ENCODE data around the gene GARIN5A. TPM values are rescaled to one million over a fixed set of nuclear protein-coding genes. Genes with fewer than 3 reads are reported as not detected.
"Not testable (repeated sequence)": the region's sequence is repeated elsewhere in the genome, so short reads cannot be mapped to it uniquely, and the experiment has no call there.

GARIN5A gene
- polyA plus RNA-seq, 1 donor: 5.5 TPM

DNA sequence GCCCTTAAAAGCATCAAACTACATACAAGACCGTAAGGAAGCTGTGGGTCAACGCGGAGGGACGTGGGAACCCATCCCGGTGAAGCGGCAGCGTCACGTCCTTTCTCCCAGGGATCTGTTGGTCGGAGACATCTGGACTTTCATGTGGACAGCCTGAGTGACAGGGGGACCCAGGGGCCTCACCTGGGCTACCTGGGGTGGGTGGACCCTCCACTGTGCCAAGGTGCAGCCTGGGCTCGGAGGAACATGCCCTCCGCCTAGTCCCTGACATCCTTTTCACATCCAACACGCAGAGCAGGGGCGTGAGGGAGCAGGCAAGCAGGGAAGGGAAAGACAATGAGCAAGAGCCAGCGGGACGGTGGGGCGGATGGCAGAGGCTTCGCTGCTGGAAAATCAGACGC, 13.8 kb upstream of the GARIN5A start:
- no peak for DNase-seq

- no peak for DNase-seq
These were observed 12.9 kb upstream of the GARIN5A start for GRCh38 chr19:50489461-50490011.

DNA sequence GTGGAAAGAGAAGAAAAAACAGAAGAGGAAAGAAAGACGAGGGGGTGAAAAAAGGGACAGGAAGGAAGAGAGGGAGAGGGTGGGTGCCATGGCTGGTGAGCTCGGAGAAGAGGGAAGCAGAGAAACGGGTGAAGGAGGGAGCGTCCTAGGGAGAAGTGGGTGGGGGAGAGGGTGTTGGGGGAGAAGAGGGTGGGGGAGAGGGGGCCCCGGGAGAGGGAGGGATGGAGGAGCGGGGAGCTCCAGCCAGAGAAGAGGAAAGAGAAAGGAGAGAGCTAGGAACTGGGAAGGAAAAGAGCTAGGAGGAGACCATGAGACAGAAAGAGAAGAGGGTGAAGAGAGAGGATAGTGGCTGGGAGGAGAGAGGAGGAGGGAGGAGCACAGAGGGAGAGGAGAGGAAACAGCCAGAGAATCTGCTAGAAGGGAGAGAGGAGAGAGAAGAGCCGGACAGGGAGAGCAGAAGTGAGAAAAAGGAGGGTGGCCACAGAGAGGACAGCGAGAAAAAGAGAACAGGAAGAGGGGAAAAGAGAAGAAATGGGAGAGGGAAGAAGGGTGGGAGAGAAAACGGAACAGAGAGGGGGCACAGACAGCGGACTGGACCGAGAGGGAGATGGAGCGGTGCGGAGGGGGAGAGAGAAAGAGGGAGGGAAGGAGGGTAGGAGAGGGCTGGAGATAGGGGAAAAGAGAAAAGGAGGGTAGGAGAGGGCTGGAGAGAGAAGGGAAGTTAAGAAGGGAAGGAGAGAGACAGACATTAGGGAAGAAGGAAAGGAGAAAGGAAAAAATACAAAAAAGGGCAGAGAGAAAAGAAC, 11.9 kb upstream of the GARIN5A start:
- no peak for DNase-seq

DNA sequence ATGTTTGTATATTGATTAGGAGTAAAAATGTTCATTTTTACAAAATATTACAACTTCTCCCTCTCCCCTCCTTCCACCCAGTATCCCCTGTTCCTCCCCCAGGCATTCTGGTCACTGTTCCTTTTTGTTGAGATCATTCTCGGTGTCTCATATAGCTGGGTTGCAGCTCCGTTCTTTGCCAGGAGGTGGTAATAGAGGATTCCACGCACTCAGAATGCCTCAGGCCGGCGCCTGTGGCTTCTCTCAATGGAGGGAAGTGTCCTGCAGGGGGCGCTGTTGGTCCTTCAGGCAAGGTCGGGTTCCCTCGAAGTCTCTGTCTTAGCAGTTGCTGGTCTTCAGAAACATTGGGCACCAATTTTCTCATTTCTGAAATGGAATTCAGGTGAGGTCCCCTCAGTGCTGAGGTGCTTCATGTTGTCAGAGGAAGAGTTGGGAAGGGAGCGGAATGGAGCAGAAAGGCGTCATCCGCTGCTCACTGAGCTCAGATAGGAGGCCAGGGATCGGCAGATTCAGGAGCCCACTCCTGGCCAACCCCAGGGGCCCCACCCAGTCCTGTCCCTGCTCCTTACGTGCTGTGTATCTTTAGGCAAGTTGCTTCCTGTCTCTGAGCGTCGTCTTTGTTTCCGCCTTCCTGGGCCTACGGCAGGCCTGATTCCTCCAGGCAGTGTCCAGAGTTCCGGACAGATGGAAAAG, 10.3 kb upstream of the GARIN5A start:
- DNase-seq: no peak

- no peak for DNase-seq
These were observed 8.8 kb upstream of the GARIN5A start for GRCh38 chr19:50485284-50485955.

DNA sequence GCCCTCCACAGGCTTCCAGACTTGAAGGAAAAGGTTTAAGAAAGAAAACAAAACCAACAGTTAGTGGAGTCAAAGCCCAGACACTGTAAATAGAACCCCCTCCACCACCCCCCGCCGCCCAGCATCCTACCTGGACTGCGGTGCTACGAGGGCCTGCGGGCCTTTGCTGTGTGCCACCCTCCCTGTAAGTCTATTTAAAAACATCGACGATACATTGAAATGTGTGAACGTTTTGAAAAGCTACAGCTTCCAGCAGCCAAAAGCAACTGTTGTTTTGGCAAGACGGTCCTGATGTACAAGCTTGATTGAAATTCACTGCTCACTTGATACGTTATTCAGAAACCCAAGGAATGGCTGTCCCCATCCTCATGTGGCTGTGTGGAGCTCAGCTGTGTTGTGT, 6.3 kb upstream of the GARIN5A start:
- no peak for DNase-seq

GRCh38 chr19:50482271-50482855, 5.7 kb upstream of the GARIN5A start:
- DNase-seq: no peak

GRCh38 chr19:50481351-50482149, 4.9 kb upstream of the GARIN5A start:
- DNase-seq: no peak

DNA sequence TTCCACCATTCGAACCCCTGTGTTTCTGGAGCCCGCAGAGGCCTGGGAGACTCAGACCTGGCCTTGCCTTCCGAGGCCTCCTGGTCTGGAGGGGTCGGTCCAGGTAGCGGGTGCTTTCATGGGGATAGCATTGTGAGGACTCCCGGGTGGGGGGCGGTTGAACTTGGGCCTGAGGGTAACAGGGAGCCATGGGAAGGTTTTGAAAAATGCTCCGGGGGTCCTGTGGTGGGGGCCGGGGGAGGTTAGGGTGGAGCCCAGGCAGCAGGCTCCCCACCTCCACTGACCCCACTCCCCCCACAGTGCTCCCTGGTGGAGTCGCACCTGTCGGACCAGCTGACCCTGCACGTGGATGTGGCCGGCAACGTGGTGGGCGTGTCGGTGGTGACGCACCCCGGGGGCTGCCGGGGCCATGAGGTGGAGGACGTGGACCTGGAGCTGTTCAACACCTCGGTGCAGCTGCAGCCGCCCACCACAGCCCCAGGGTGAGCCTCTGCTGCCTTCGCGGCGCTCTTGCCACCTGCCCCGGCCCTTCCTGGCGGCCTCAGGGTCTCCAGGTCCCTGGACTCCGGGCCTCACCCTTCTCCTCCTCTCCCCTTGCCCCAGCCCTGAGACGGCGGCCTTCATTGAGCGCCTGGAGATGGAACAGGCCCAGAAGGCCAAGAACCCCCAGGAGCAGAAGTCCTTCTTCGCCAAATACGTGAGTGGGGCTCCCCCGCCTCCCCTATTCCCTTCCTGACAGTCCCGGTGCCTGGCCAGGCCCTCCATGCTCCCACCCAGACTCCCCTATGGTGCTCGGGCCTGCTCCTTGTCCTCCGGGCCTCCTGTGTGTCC, 3.8 kb upstream of the GARIN5A start:
- no peak for DNase-seq

- no peak for DNase-seq
These were observed 3.2 kb upstream of the GARIN5A start for GRCh38 chr19:50479761-50480251.

DNA sequence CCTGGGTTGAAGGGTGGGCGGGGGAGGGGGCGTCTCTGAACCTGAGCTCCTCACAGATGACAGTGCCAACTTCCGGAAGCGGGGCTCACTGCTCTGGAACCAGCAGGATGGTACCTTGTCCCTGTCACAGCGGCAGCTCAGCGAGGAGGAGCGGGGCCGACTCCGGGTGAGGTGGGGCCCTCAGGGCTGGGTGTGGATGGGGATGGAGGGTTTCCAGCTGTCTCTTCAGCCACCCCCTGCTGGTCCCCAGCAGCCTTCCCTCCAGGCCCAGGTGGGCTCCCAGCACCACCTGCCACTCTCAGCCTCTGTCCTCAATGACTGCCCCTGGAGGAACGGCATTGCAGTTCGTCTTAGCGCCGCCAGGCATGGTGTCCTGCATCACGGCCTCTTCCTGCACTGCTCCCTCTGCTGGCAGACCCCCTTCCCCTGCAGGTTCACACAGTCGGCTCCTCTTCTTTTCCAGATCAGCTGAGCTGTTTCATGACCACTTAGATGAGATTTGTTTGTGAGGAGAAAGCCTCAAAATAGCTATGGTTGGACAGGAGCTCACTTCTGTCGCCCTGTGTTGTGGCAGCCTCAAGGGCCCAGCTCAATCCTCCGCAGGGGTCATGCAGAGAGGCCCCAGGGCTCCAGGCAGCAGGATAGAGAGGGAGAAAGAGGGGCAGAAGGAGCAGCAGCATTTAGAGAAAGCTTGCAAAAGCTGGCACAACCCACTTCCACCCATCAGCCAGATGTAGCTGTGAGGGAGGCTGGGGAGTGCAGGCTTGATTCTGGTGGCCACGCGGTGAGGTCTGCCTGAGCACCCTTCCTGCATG, 2.5 kb upstream of the GARIN5A start:
- no peak for DNase-seq

- DNase-seq: no peak
These were observed 1.3 kb upstream of the GARIN5A start for GRCh38 chr19:50477751-50478515.

GRCh38 chr19:50476907-50477238, 225 bp upstream of the GARIN5A start:
- no peak for DNase-seq

DNA sequence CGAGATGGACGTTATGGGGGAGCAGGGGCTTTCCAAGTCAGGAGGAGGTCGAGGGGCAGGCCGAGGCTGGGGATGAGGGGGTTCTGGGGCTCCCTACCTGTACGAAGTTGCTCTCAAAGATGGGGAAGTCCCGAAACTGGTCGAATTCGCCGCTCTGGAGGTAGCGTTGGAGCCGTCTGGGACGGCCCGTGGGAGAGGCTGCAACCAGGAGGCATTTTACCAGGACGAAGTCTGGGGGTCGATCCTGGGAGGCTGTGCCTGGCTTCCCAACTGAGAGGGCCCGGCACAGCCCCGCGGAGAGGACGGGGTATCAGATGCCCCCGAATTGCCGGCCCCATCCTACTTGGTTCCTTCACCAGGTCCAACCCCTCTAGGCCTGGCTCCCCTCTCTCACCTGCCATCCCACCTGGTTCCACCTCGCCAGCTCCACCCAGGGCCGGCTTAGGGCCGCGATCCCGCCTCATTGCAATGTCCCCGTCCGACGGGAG, 868 bp downstream of the GARIN5A start:
- no peak for DNase-seq

GRCh38 chr19:50475101-50475568, 1.5 kb downstream of the GARIN5A start:
- no peak for DNase-seq

- DNase-seq: not testable (repeated sequence)
These were observed 3.3 kb downstream of the GARIN5A start for GRCh38 chr19:50473336-50473735.

- no peak for DNase-seq
These were observed 7.8 kb downstream of the GARIN5A start for GRCh38 chr19:50468818-50469217.

GRCh38 chr19:50467566-50467965, 9.1 kb downstream of the GARIN5A start:
- no peak for DNase-seq

DNA sequence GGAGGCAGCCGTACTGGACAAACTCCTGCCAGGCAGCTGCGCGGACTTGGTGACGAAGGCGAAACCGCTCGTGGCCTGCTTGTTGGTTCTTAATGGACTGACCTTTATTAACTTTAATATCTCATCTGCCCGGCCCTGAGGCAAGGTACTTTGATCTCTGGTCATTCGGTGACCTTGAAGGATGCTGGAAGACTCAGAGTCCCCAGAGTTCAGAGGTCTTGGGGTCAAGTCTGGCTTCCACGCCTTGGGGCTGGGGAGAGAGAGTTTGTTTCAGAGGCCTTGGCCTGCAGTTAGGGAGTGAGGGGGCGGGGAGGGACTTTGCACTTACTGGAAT, 10.0 kb downstream of the GARIN5A start:
- DNase-seq: no peak
